ENCODE measurements around the gene ATP6V1G1.
"Not testable (repeated sequence)": the region's sequence is repeated elsewhere in the genome, so short reads cannot be mapped to it uniquely, and the experiment has no call there.

The ATP6V1G1 gene

DNA sequence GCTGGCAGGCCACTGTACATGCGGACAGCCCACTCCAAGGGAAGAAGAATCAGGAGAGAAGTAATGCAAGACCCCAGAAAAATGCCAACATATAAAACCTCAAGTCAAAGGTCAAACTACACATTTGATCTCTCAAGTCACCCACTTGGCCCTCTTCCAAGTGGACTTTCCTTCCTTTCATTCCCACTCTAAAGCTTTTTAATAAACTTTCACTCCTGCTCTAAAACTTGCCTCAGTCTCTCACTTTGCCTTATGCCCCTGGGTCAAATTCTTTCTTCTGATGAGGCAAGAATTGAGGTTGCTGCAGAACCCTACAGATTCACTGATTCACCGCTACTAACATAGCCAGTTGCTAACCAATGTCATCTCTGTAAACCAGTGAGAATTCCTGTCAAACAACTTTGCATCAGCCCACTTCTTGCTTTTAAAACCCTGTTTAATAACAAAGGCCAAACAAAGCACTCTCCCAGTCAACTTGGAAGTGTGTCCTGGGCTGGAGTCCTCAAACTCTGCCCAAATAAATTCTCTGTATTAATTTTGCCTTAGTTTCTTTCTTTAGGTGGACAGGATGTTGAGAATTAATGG, 6.9 kb upstream of the ATP6V1G1 start:
- DNase-seq: no peak

- no peak for DNase-seq
These were observed 4.0 kb upstream of the ATP6V1G1 start for GRCh38 chr9:114583371-114584155.

DNA sequence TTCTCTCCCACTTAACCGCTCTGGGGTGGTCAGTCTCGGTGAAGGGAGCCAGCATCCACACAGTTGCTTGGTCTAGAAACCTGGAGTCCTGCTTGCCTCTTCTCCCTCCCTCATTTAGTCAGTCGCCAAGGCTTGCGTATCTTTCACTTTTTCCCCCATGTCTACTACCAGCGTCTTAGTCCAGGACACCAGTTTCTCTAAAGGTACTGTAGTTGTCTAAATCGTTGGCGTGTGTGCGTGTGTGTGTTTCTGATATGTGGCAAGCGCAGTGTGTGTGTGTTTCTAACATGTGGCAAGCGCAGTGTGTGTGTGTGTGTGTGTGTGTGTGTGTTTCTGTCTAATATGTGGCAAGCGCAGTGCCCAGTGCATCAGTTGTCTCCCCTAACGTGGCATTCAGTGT, 641 bp downstream of the ATP6V1G1 start:
- DNase-seq: no peak

DNA sequence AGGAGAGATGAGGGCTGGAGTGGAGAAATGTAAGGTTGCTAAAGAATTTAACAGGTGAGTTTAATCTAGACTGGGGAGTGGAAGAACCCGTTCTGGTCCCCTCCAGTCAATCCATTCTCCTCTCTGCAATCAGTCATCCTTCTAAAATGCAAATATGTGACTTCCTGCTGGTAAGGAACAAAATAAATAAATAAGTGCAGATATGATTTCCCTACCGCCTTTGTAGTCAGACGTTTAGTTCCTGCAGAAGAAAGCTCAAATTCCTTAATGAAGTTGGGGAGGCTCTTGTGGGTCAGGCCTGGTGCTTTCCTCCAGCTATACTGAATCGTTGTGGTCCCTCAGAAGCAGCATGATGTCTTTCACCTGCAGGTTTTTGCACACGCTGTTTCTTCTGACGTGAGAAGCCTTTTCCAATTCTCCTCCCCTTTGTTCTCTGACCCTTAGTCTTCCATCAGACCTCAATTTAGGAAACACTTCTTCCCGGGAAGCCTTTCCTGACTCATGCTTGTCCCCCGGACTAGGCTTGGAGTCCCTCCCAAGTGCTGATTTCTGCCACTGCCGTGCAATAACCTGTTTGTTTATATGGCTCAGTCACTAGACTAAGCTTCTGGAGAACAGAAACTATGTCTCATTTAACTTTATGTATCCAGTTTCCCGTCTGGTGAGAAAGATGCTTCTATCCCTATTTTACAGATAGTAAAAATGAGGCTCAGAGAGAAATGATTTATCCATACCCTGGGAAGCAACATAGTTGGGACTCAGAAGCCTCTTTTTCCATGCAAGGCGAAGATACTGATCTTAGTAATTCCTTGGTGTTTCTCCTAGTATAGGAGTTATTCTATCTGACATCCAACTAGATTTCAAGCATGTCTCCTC, 1.3 kb downstream of the ATP6V1G1 start:
- DNase-seq: no peak

DNA sequence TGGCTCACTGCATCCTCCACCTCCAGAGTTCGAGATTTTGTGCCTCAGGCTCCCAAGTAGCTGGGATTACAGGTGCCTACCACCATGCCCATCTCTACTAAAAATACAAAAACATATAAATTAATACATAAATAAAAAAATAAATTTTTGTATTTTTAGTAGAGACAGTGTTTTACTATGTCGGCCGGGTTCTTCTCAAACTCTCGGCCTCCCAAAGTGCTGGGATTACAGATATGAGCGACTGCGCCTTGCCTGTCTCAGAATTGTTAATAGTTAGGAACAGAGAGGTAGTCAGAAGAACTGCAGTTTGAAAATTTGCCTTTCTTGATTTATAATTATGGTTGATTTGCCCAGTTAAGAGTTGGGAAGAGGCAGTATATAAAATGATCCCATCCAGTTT, 2.8 kb downstream of the ATP6V1G1 start:
- DNase-seq: no peak

- no peak for DNase-seq
These were observed 3.8 kb downstream of the ATP6V1G1 start for GRCh38 chr9:114591291-114591787.

GRCh38 chr9:114591849-114592248, 4.3 kb downstream of the ATP6V1G1 start:
- no peak for DNase-seq

GRCh38 chr9:114592356-114592755, 4.8 kb downstream of the ATP6V1G1 start:
- DNase-seq: peak; percentile 40

- no peak for DNase-seq
These were observed 6.6 kb downstream of the ATP6V1G1 start for GRCh38 chr9:114594136-114594535.

DNA sequence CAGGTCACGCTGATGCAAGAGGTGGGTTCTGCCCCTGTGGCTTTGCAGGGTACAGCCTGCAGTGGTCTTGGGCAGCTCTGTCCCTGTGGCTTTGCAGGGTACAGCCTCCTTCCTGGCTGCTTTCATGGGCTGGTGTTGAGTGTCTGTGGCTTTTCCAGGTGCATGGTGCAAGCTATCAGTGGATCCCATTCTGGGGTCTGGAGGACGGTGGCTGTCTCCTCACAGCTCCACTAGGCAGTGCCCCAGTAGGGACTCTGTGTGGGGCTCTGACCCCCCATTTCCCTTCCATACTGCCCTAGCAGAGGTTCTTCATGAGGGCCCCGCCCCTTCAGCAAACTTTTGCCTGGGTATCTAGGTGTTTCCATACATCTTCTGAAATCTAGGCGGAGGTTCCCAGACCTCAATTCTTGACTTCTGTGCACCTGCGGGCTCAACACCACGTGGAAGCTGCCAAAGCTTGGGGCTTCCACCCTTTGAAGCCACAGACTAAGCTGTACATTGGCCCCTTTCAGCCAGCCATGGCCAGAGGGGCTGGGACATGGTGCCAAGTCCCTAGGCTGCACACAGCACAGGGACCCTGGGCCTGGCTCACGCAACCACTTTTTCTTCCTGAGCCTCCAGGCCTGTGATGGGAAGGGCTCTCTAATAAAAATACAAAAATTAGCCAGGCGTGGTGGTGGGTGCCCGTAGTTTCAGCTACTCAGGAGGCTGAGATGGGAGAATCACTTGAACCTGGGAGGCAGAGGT, 13.1 kb downstream of the ATP6V1G1 start:
- DNase-seq: not testable (repeated sequence)

DNA sequence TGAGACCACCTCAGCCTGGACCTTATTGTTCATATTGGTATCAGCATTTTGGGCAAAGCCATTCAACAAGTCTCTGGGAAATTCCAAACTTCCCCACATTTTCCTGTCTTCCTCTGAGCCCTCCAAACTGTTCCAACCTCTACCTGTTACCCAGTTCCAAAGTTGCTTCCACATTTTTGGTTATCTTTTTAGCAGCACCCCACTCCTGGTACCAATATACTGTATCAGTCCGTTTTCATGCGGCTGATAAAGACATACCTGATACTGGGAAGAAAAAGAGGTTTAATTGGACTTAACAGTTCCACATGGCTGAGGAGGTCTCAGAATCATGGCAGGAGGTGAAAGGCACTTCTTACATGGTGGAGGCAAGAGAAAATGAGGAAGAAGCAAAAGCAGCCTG, 14.2 kb downstream of the ATP6V1G1 start:
- not testable (repeated sequence) for DNase-seq

DNA sequence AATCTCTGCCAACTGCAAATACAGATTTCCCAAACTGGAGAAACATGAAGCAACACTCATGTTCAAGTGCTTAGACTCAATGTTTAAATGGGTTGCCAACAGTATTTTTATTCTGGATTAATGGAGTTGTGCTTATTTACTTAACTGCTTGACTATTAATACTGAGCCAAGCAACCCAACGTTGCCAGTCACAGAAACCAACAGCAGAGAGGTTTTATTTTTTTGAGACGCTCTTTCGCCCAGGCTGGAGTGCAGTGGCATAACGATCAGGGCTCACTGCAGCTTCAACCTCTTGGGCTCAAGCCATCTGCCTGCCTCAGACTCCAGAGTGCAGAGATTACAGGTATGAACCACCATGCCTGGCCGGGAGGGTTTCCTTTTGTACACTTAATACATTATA, 15.1 kb downstream of the ATP6V1G1 start:
- DNase-seq: no peak

- DNase-seq: no peak
These were observed 15.7 kb downstream of the ATP6V1G1 start for GRCh38 chr9:114603248-114603647.

- DNase-seq: no peak
These were observed 17.4 kb downstream of the ATP6V1G1 start for GRCh38 chr9:114604989-114605388.

GRCh38 chr9:114606068-114606467, 18.5 kb downstream of the ATP6V1G1 start:
- DNase-seq: no peak

- DNase-seq: peak; percentile 66
These were observed 19.1 kb downstream of the ATP6V1G1 start for GRCh38 chr9:114606597-114607207.

- DNase-seq: no peak
These were observed 20.3 kb downstream of the ATP6V1G1 start for GRCh38 chr9:114607671-114608524.

DNA sequence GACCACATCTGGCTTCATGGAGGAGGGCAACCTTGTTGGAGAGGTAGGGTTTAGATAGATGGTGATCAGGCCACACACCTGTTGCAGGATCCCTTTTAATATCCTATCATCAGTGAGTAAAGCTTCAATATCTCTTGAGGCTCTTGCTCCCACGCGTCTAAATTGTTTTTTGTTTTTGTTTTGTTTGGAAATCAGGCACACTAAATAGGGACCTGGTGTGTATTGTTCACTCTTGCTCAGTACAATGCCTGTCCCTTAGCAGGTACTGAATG, 20.9 kb downstream of the ATP6V1G1 start:
- DNase-seq: no peak

- DNase-seq: peak; percentile 33
These were observed 24.1 kb downstream of the ATP6V1G1 start for GRCh38 chr9:114611516-114612271.

DNA sequence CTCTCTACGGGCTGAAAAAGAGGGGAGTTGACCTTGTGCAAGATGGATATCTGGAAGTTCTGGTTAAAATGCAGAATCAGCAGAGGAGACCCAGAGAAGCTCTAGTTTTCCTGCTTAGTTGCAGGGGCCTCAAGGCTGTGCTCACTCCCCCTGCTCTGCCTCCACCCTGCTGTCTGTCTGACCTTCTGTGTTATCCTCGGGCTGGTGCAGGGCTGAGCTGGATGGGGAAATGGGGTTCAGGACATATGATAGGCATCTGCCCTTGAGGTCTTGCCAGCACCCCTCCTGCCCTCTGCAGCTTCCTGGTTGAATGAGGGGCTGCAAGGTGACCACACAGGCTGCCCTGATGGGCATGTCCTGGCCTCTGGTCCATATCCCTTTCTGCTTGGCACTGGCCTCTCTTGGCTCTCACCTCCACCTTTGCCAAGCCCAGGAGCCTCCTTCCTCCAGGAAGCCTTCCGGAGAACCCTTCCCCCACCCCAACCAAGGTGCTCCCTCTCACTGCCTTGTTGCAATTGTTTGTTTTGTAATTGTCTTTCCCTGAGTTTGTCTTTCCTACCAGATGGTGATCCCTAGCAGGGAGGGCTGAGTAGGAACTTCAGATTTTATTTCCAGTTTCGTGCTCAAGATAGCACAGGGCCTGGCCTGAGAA, 24.8 kb downstream of the ATP6V1G1 start:
- DNase-seq: no peak
